ENCODE measurements around the gene TMEM205.

GRCh38 chr19:11356074-11356397 is 10.0 kb upstream of the TMEM205 start:
- TF ChIP-seq NRF1 (IDR thresholded peaks at IDR 0.05; ENCODE audit: low read depth, low read length) (no peak), GABPA (IDR thresholded peaks at IDR 0.05; ENCODE audit: borderline replicate concordance, insufficient read depth, low read length) (no peak)
